SK-N-SH (cell line): ENCODE data around the gene CCND2. TPM values are rescaled to one million over a fixed set of nuclear protein-coding genes. Genes with fewer than 3 reads are reported as not detected.

Experiments used
- CTCF ChIA-PET: fragments of 300-600, 350-600 bp; formaldehyde crosslinking; extraction: SDS; loops from one replicate; lab custom pipeline; 2021; lab: Yijun Ruan, JAX
- POLR2A ChIA-PET: fragments of 350-600 bp; sonication (Branson Sonifier 250); formaldehyde crosslinking; extraction: SDS; loops from one replicate; lab custom pipeline; 2020; ENCODE audit warnings: antibody characterized with exemption, inconsistent platforms; lab: Yijun Ruan, JAX
- DNase-seq: peaks from one replicate; pipeline ENCODE4 v3.0.0; 2012
- H2AFZ ChIP-seq: fragments of 200-600 bp; sonication (generic); 2 replicates; pipeline ENCODE4 v1.8.1; 2016; ENCODE audit warnings: antibody characterized with exemption, mild to moderate bottlenecking, low read depth
- H3F3A ChIP-seq: fragments of 200-600 bp; sonication (generic); replicated peaks from 2 replicates; pipeline ENCODE3; 2016; ENCODE audit warnings: antibody characterized with exemption, mild to moderate bottlenecking; ENCODE audit not compliant: insufficient read depth
- H3K27ac ChIP-seq, 2 experiments: fragments of 200-500 bp in 1 of 2; fragments of 200-600 bp in 1 of 2; sonication (Bioruptor generic) in 1 of 2; sonication (generic), shearing (Covaris generic) in 1 of 2; 2 replicates each; pipeline versions ENCODE4 v1.5.1 to v1.6.1; 2014 to 2016; ENCODE audit warnings: low read depth in 2 of 2, inconsistent platforms in 1 of 2, low read length in 1 of 2, mild to moderate bottlenecking in 1 of 2, mixed read lengths in 1 of 2
- H3K27me3 ChIP-seq: fragments of 200-600 bp; sonication (generic), shearing (Covaris generic); 2 replicates; pipeline ENCODE4 v1.6.1; 2016; ENCODE audit warnings: mixed run types; ENCODE audit not compliant: insufficient read depth
- H3K36me3 ChIP-seq, 2 experiments: fragments of 200-500 bp in 1 of 2; fragments of 200-600 bp in 1 of 2; sonication (Bioruptor generic) in 1 of 2; sonication (generic) in 1 of 2; replicated peaks in 1 of 2; 2 replicates each; pipeline versions ENCODE3 to v1.5.1; 2014 to 2016; ENCODE audit warnings: low read length in 1 of 2, mild to moderate bottlenecking in 1 of 2; ENCODE audit not compliant: insufficient read depth in 2 of 2, control insufficient read depth in 1 of 2
- H3K4me1 ChIP-seq, 2 experiments: fragments of 200-500 bp in 1 of 2; fragments of 200-600 bp in 1 of 2; sonication (Bioruptor generic) in 1 of 2; sonication (generic), shearing (Covaris generic) in 1 of 2; 2 replicates each; pipeline versions ENCODE4 v1.5.1 to v1.6.1; 2014 to 2016; ENCODE audit warnings: low read depth in 1 of 2, low read length in 1 of 2, mixed run types in 1 of 2; ENCODE audit not compliant: insufficient read depth in 2 of 2, control insufficient read depth in 1 of 2
- H3K4me2 ChIP-seq: fragments of 200-600 bp; sonication (generic), shearing (Covaris generic); 2 replicates; pipeline ENCODE4 v1.6.1; 2017; ENCODE audit warnings: mixed run types
- H3K4me3 ChIP-seq, 2 experiments: fragments of 200-500 bp in 1 of 2; fragments of 200-600 bp in 1 of 2; sonication (Bioruptor generic) in 1 of 2; sonication (generic), shearing (Covaris generic) in 1 of 2; 2 replicates each; pipeline versions ENCODE4 v1.5.1 to v1.8.1; 2014 to 2016; ENCODE audit warnings: low read depth in 2 of 2, inconsistent platforms in 1 of 2, low read length in 1 of 2, mild to moderate bottlenecking in 1 of 2, mixed read lengths in 1 of 2, moderate library complexity in 1 of 2
- H3K79me2 ChIP-seq: fragments of 200-600 bp; sonication (generic); 2 replicates; pipeline ENCODE4 v1.8.1; 2017; ENCODE audit warnings: mild to moderate bottlenecking; ENCODE audit not compliant: insufficient read depth
- H3K9ac ChIP-seq: fragments of 200-600 bp; sonication (generic); 2 replicates; pipeline ENCODE4 v1.6.1; 2017; ENCODE audit warnings: mixed run types
- H3K9me2 ChIP-seq: fragments of 200-600 bp; sonication (generic); 2 replicates; pipeline ENCODE4 v1.6.1; 2017; ENCODE audit warnings: mixed run types
- H3K9me3 ChIP-seq: fragments of 200-600 bp; sonication (generic); 2 replicates; pipeline ENCODE4 v1.6.1; 2017; ENCODE audit warnings: mixed run types, mild to moderate bottlenecking, moderate library complexity
- H4K20me1 ChIP-seq: fragments of 200-600 bp; sonication (generic); 2 replicates; pipeline ENCODE4 v1.6.1; 2017; ENCODE audit warnings: mild to moderate bottlenecking, mixed run types; ENCODE audit not compliant: insufficient read depth
- EP300 ChIP-seq, 2 experiments: IDR thresholded peaks; 2 replicates each; pipeline versions ENCODE4 v1.4.0 to v1.6.1; 2012; ENCODE audit warnings: borderline replicate concordance in 1 of 2, low read depth in 1 of 2, low read length in 1 of 2
- FOXJ3 ChIP-seq: sonication (generic); formaldehyde crosslinking; IDR thresholded peaks from 2 replicates; pipeline ENCODE4 v1.5.1; 2020; ENCODE audit warnings: mild to moderate bottlenecking, missing genetic modification reagents
- IRF3 ChIP-seq: fragments of 150-350 bp; IDR thresholded peaks from 2 replicates; pipeline ENCODE4 v1.6.1; 2016; ENCODE audit warnings: mild to moderate bottlenecking, low read depth, low read length
- MXI1 ChIP-seq: IDR thresholded peaks from 2 replicates; pipeline ENCODE4 v1.6.1; 2012; ENCODE audit warnings: mild to moderate bottlenecking, low read depth, low read length, improper control_type of control experiment
- RAD21 ChIP-seq: IDR thresholded peaks from 2 replicates; pipeline ENCODE4 v1.6.1; 2012; ENCODE audit warnings: mild to moderate bottlenecking, low read length
- RCOR1 ChIP-seq: fragments of 150-350 bp; IDR thresholded peaks from 2 replicates; pipeline ENCODE4 v1.6.1; 2017; ENCODE audit warnings: antibody characterized with exemption, low read length
- RFX5 ChIP-seq: IDR thresholded peaks from 2 replicates; pipeline ENCODE4 v1.6.1; 2012; ENCODE audit warnings: mild to moderate bottlenecking, improper control_type of control experiment, low read length
- SMC3 ChIP-seq: IDR thresholded peaks from 2 replicates; pipeline ENCODE4 v1.6.1; 2012; ENCODE audit warnings: low read depth, low read length, improper control_type of control experiment
- TEAD4 ChIP-seq: IDR thresholded peaks from 2 replicates; pipeline ENCODE4 v1.4.0; 2012; ENCODE audit warnings: mild to moderate bottlenecking, borderline replicate concordance; ENCODE audit not compliant: insufficient read depth
- WGBS: methylation state at CpG from one replicate; pipeline ENCODE4 v1.1.6; 2017; ENCODE audit warnings: low lambda C conversion rate; 5-methylcytosine and 5-hydroxymethylcytosine counted together
- polyA plus RNA-seq, 3 experiments: library from polyadenylated mRNA; depleted of rRNA; stranded (reverse); fragments of >200 nt; gene quantifications; 2 replicates each; pipeline ENCODE4 v1.2.3, GENCODE V29; 2012
- TF ChIP-seq, protein P1 (sequence below): IDR thresholded peaks from 2 replicates; pipeline ENCODE4; 2012
- TF ChIP-seq, protein P2 (sequence below): IDR thresholded peaks from 2 replicates; pipeline ENCODE4 v1.4.0; 2012; ENCODE audit warnings: low read depth
- TF ChIP-seq, protein P3 (sequence below): IDR thresholded peaks from 2 replicates; pipeline ENCODE4 v1.6.1; 2012; ENCODE audit warnings: mild to moderate bottlenecking, low read depth, low read length, moderate library complexity

Gene CCND2
- polyA plus RNA-seq (2012; rRNA removed) = not detected in 2 replicates
- polyA plus RNA-seq (2012; cell fraction: cytosol; rRNA removed) = not detected in 2 replicates
- not detected in 2 replicates for polyA plus RNA-seq (2012; cell fraction: nucleus; rRNA removed)

GRCh38 chr12:4273652-4274395 lies at the start of gene CCND2:
CCND2 (plus strand) TSS chr12:4273762; CDS start chr12:4274041, 279 bp downstream.
- WGBS = 4% methylated on average over 26 of the region's 52 CpGs
- H3K27me3 ChIP-seq = peaks cover 94% of the 10 kb centered on the region
- no peak for TF ChIP-seq RFX5
- TF ChIP-seq TEAD4 = no peak
- TF ChIP-seq MXI1 = no peak
- no peak for TF ChIP-seq SMC3
- TF ChIP-seq EP300 (IDR thresholded peaks at IDR 0.05; ENCODE audit: borderline replicate concordance in 1 of 2, low read depth in 1 of 2, low read length in 1 of 2) = no peak
- TF ChIP-seq RAD21 = no peak
- TF ChIP-seq, protein P1, sequence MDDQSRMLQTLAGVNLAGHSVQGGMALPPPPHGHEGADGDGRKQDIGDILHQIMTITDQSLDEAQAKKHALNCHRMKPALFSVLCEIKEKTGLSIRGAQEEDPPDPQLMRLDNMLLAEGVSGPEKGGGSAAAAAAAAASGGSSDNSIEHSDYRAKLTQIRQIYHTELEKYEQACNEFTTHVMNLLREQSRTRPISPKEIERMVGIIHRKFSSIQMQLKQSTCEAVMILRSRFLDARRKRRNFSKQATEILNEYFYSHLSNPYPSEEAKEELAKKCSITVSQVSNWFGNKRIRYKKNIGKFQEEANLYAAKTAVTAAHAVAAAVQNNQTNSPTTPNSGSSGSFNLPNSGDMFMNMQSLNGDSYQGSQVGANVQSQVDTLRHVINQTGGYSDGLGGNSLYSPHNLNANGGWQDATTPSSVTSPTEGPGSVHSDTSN = no peak
- TF ChIP-seq, protein P2, sequence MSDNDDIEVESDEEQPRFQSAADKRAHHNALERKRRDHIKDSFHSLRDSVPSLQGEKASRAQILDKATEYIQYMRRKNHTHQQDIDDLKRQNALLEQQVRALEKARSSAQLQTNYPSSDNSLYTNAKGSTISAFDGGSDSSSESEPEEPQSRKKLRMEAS = no peak
- no peak for TF ChIP-seq IRF3
- TF ChIP-seq FOXJ3 (CRISPR knock-in tag) = no peak
- no peak for TF ChIP-seq RCOR1
- TF ChIP-seq, protein P3, sequence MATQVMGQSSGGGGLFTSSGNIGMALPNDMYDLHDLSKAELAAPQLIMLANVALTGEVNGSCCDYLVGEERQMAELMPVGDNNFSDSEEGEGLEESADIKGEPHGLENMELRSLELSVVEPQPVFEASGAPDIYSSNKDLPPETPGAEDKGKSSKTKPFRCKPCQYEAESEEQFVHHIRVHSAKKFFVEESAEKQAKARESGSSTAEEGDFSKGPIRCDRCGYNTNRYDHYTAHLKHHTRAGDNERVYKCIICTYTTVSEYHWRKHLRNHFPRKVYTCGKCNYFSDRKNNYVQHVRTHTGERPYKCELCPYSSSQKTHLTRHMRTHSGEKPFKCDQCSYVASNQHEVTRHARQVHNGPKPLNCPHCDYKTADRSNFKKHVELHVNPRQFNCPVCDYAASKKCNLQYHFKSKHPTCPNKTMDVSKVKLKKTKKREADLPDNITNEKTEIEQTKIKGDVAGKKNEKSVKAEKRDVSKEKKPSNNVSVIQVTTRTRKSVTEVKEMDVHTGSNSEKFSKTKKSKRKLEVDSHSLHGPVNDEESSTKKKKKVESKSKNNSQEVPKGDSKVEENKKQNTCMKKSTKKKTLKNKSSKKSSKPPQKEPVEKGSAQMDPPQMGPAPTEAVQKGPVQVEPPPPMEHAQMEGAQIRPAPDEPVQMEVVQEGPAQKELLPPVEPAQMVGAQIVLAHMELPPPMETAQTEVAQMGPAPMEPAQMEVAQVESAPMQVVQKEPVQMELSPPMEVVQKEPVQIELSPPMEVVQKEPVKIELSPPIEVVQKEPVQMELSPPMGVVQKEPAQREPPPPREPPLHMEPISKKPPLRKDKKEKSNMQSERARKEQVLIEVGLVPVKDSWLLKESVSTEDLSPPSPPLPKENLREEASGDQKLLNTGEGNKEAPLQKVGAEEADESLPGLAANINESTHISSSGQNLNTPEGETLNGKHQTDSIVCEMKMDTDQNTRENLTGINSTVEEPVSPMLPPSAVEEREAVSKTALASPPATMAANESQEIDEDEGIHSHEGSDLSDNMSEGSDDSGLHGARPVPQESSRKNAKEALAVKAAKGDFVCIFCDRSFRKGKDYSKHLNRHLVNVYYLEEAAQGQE = no peak
- TF ChIP-seq, all 33 proteins: peak for 0
- Histone ChIP-seq H3K4me3 (no peak within 1 kb of the TSS), H3K79me2 (no peaks in the 10 kb centered on the region), H4K20me1 (no peaks in the 10 kb centered on the region), H2AFZ (0 out of 2 replicates have a peak within 1 kb of the TSS, but pooled peaks have one; percentile 46), H3K36me3 (no peaks in the 10 kb centered on the region), H3K27ac (no peak within 1 kb of the TSS), H3K9me2 (no peaks in the 10 kb centered on the region), H3K4me1 (peaks cover 0 to 4% of the 10 kb centered on the region in 2 experiments; a peak in 2 of 4 replicates), H3K9ac (no peak within 1 kb of the TSS), H3K9me3 (no peaks in the 10 kb centered on the region), H3F3A (peaks cover 4% of the 10 kb centered on the region), H3K4me2 (peak within 1 kb of the TSS; percentile 50; the same call in 1 of the 2 replicates)
- ChIA-PET CTCF (interaction anchor here (0.7 to 6.5 kb wide), 5 partner anchors 19 to 388 kb away, joined by 3 to 162 read pairs (median 4); no protein-coding TSS in a partner anchor), POLR2A (no interaction called here)
- DNase-seq = peak; percentile 43
